Measurements from ENCODE around the gene ZNF688. TPM values are rescaled to one million over a fixed set of nuclear protein-coding genes. Genes with fewer than 3 reads are reported as not detected.
A peak's percentile ranks its signal among the peaks of the same experiment; 100 is the strongest.

ZNF688 gene
- total and polyA plus RNA-seq, 9 of the 15 experiments (the other 6 are each of a cell fraction or from before 2014, with no cell fraction given): 0.48 to 12.9 (median 4.5) TPM

GRCh38 chr16:30527635-30528178 lies 43.8 kb downstream of the ZNF688 start (continued):
- TF ChIP-seq, protein P1, sequence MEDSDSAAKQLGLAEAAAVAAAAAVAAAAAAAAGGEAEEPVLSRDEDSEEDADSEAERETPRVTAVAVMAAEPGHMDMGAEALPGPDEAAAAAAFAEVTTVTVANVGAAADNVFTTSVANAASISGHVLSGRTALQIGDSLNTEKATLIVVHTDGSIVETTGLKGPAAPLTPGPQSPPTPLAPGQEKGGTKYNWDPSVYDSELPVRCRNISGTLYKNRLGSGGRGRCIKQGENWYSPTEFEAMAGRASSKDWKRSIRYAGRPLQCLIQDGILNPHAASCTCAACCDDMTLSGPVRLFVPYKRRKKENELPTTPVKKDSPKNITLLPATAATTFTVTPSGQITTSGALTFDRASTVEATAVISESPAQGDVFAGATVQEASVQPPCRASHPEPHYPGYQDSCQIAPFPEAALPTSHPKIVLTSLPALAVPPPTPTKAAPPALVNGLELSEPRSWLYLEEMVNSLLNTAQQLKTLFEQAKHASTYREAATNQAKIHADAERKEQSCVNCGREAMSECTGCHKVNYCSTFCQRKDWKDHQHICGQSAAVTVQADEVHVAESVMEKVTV (CRISPR knock-in tag; IDR thresholded peaks at IDR 0.05): 0 out of 2 replicates have a peak, but pooled peaks have one; percentile 21
- TF ChIP-seq THRB (CRISPR knock-in tag; conservative IDR thresholded peaks at IDR 0.05) (no peak), ZNF384 (IDR thresholded peaks at IDR 0.05; ENCODE audit: low read depth, low read length) (no peak), FOXP1 (CRISPR knock-in tag; IDR thresholded peaks at IDR 0.05) (no peak), NFATC3 (IDR thresholded peaks at IDR 0.05) (no peak), RHOXF2B (CRISPR knock-in tag; conservative IDR thresholded peaks at IDR 0.05) (no peak), ZNF699 (CRISPR knock-in tag; IDR thresholded peaks at IDR 0.05; ENCODE audit: insufficient replicate concordance) (no peak), ETV6 (IDR thresholded peaks at IDR 0.05; ENCODE audit: borderline replicate concordance in 1 of 2, low read depth in 2 of 2, low read length in 1 of 2) (no peak), ETV6 (CRISPR knock-in tag; IDR thresholded peaks at IDR 0.05; ENCODE audit: borderline replicate concordance) (no peak), ERF (CRISPR knock-in tag; IDR thresholded peaks at IDR 0.05) (0 out of 2 replicates have a peak, but pooled peaks have one; percentile 18), U2AF2 (optimal IDR thresholded peaks at IDR 0.05; ENCODE audit: low read depth, low read length) (no peak), SRSF9 (IDR thresholded peaks at IDR 0.05; ENCODE audit: borderline replicate concordance, low read depth, low read length) (no peak), MYNN (IDR thresholded peaks at IDR 0.05) (no peak), MYNN (CRISPR knock-in tag; IDR thresholded peaks at IDR 0.05) (no peak), FOXA3 (CRISPR knock-in tag; conservative IDR thresholded peaks at IDR 0.05 in 1 of 2, IDR thresholded peaks at IDR 0.05 in 1 of 2) (no peak), JUNB (CRISPR knock-in tag; conservative IDR thresholded peaks at IDR 0.05) (no peak), PHF20 (IDR thresholded peaks at IDR 0.05; ENCODE audit: partially characterized antibody) (no peak), EP400 (IDR thresholded peaks at IDR 0.05) (no peak), HDAC3 (IDR thresholded peaks at IDR 0.05; ENCODE audit: borderline replicate concordance, partially characterized antibody) (no peak), IFI16 (CRISPR knock-in tag; IDR thresholded peaks at IDR 0.05) (0 out of 2 replicates have a peak, but pooled peaks have one; percentile 43), SMAD3 (CRISPR knock-in tag; conservative IDR thresholded peaks at IDR 0.05) (0 out of 2 replicates have a peak, but pooled peaks have one; percentile 24), CBFB (CRISPR knock-in tag; IDR thresholded peaks at IDR 0.05) (peak; percentile 50; the same call in 1 of the 2 replicates), ZNF395 (CRISPR knock-in tag; IDR thresholded peaks at IDR 0.05) (0 out of 2 replicates have a peak, but pooled peaks have one; percentile 51)
- TF ChIP-seq, protein P2, sequence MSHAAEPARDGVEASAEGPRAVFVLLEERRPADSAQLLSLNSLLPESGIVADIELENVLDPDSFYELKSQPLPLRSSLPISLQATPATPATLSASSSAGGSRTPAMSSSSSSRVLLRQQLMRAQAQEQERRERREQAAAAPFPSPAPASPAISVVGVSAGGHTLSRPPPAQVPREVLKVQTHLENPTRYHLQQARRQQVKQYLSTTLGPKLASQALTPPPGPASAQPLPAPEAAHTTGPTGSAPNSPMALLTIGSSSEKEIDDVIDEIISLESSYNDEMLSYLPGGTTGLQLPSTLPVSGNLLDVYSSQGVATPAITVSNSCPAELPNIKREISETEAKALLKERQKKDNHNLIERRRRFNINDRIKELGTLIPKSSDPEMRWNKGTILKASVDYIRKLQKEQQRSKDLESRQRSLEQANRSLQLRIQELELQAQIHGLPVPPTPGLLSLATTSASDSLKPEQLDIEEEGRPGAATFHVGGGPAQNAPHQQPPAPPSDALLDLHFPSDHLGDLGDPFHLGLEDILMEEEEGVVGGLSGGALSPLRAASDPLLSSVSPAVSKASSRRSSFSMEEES (CRISPR knock-in tag; IDR thresholded peaks at IDR 0.05): no peak
